HEK293 (cell line): ENCODE data around the gene CDCA4.

Experiments used
- CTCF ChIA-PET: fragments of 350-600 bp; formaldehyde crosslinking; extraction: SDS; loops from one replicate; lab custom pipeline; 2021; ENCODE audit warnings: antibody characterized with exemption; lab: Yijun Ruan, JAX
- POLR2A ChIA-PET: fragments of 300-600 bp; formaldehyde crosslinking; extraction: SDS; loops from one replicate; lab custom pipeline; 2020; ENCODE audit warnings: antibody characterized with exemption, inconsistent platforms; lab: Yijun Ruan, JAX
- H3K27ac ChIP-seq: fragments of 200-500 bp; sonication (Bioruptor generic); 2 replicates; pipeline ENCODE4 v1.5.1; 2014; ENCODE audit warnings: low read depth, low read length, control low read depth, inconsistent platforms; ENCODE audit errors: extremely low read depth
- H3K36me3 ChIP-seq, 2 experiments: fragments of 200-500 bp in 1 of 2; sonication (Bioruptor generic) in 1 of 2; 1 replicate in 1 of 2; 2 replicates in 1 of 2; pipeline ENCODE4 v1.5.1; 2014 to 2017; ENCODE audit warnings: inconsistent platforms in 2 of 2, low read length in 2 of 2; ENCODE audit not compliant: control insufficient read depth in 2 of 2, insufficient read depth in 1 of 2
- H3K4me1 ChIP-seq: fragments of 200-500 bp; sonication (Bioruptor generic); 2 replicates; pipeline ENCODE4 v1.5.1; 2014; ENCODE audit warnings: mild to moderate bottlenecking, low read length, inconsistent platforms; ENCODE audit not compliant: control insufficient read depth, insufficient read depth
- H3K4me3 ChIP-seq: 2 replicates; pipeline ENCODE4 v1.5.1; 2011; ENCODE audit warnings: low read depth, mild to moderate bottlenecking, control low read depth, low read length, moderate library complexity
- H3K9me3 ChIP-seq: fragments of 200-500 bp; sonication (Bioruptor generic); 2 replicates; pipeline ENCODE4 v1.5.1; 2014; ENCODE audit warnings: low read depth, low read length, inconsistent platforms; ENCODE audit not compliant: control insufficient read depth, insufficient read depth
- GLIS1 ChIP-seq: fragments of 450-650 bp; formaldehyde crosslinking; IDR thresholded peaks from 2 replicates; pipeline ENCODE4 v1.5.1; 2016; ENCODE audit warnings: missing biosample characterization, missing genetic modification characterization
- GLIS2 ChIP-seq: fragments of 450-650 bp; formaldehyde crosslinking; IDR thresholded peaks from 2 replicates; pipeline ENCODE4 v1.5.1; 2016; ENCODE audit warnings: missing biosample characterization, missing genetic modification characterization
- MZF1 ChIP-seq: fragments of 450-650 bp; formaldehyde crosslinking; IDR thresholded peaks from 2 replicates; pipeline ENCODE4 v1.5.1; 2017; ENCODE audit warnings: missing biosample characterization, missing genetic modification characterization, borderline replicate concordance
- PRDM2 ChIP-seq: fragments of 450-650 bp; formaldehyde crosslinking; IDR thresholded peaks from 2 replicates; pipeline ENCODE4 v1.5.1; 2016; ENCODE audit warnings: missing biosample characterization, missing genetic modification characterization, borderline replicate concordance
- TRIM28 ChIP-seq: IDR thresholded peaks from 2 replicates; pipeline ENCODE4 v1.6.1; 2011; ENCODE audit warnings: low read length, control low read depth, borderline replicate concordance
- YY2 ChIP-seq: fragments of 450-650 bp; formaldehyde crosslinking; IDR thresholded peaks from 2 replicates; pipeline ENCODE4 v1.5.1; 2016; ENCODE audit warnings: missing biosample characterization, missing genetic modification characterization
- ZBTB1 ChIP-seq: fragments of 450-650 bp; formaldehyde crosslinking; IDR thresholded peaks from 2 replicates; pipeline ENCODE4 v1.5.1; 2016; ENCODE audit warnings: missing biosample characterization, missing genetic modification characterization
- ZNF132 ChIP-seq: fragments of 450-650 bp; formaldehyde crosslinking; IDR thresholded peaks from 2 replicates; pipeline ENCODE4 v1.5.1; 2017; ENCODE audit warnings: missing biosample characterization, missing genetic modification characterization, borderline replicate concordance
- ZNF362 ChIP-seq: fragments of 450-650 bp; formaldehyde crosslinking; IDR thresholded peaks from 2 replicates; pipeline ENCODE4 v1.5.1; 2016; ENCODE audit warnings: missing biosample characterization, missing genetic modification characterization
- ZNF747 ChIP-seq: fragments of 450-650 bp; formaldehyde crosslinking; IDR thresholded peaks from 2 replicates; pipeline ENCODE4 v1.5.1; 2016; ENCODE audit warnings: missing biosample characterization, missing genetic modification characterization
- ZNF768 ChIP-seq: fragments of 450-650 bp; formaldehyde crosslinking; IDR thresholded peaks from 2 replicates; pipeline ENCODE4 v1.5.1; 2018; ENCODE audit warnings: missing biosample characterization, mild to moderate bottlenecking, missing genetic modification characterization
- ZNF843 ChIP-seq: fragments of 450-650 bp; formaldehyde crosslinking; IDR thresholded peaks from 2 replicates; pipeline ENCODE4 v1.5.1; 2016; ENCODE audit warnings: missing biosample characterization, missing genetic modification characterization

The CDCA4 gene

GRCh38 chr14:104989951-104990303 lies 31.0 kb downstream of the CDCA4 start:
- H3K27ac ChIP-seq: no peak overlapping the region
- no peak for TF ChIP-seq ZNF768 (tag by site-specific recombination)
- TF ChIP-seq, all 188 proteins: peak for 0

GRCh38 chr14:104989236-104989950 lies 31.5 kb downstream of the CDCA4 start:
- no peaks in the 10 kb centered on the region for H3K9me3 ChIP-seq
- H3K36me3 ChIP-seq: peaks cover 5 to 35% of the 10 kb centered on the region in 2 experiments; a peak in 2 of 3 replicates
- TF ChIP-seq PRDM2 (tag by site-specific recombination): no peak
- no peak for TF ChIP-seq GLIS2 (tag by site-specific recombination)
- TF ChIP-seq TRIM28: no peak
- TF ChIP-seq ZNF362: no peak
- ChIA-PET POLR2A (no interaction called here), CTCF (interaction anchor here (1.3 kb wide), 1 partner anchor 56 kb away, joined by 3 read pairs; no protein-coding TSS in a partner anchor)
- H3K4me3 ChIP-seq: no peak overlapping the region
- no peaks in the 10 kb centered on the region for H3K4me1 ChIP-seq
- H3K27ac ChIP-seq: no peak overlapping the region

More at GRCh38 chr14:104989951-104990303, 31.0 kb downstream of the CDCA4 start:
- CTCF ChIA-PET: interaction anchor here (1.3 kb wide), 1 partner anchor 55 kb away, joined by 3 read pairs; no protein-coding TSS in a partner anchor
- POLR2A ChIA-PET: no interaction called here
- no peaks in the 10 kb centered on the region for H3K4me1 ChIP-seq
- H3K4me3 ChIP-seq: no peak overlapping the region
- no peaks in the 10 kb centered on the region for H3K9me3 ChIP-seq
- H3K36me3 ChIP-seq: peaks cover 5 to 38% of the 10 kb centered on the region in 2 experiments; a peak in 2 of 3 replicates

- Histone ChIP-seq H3K27ac (no peak overlapping the region), H3K4me3 (peak overlapping the region; percentile 76), H3K4me1 (no peaks in the 10 kb centered on the region), H3K9me3 (no peaks in the 10 kb centered on the region), H3K36me3 (peaks cover 0 to 10% of the 10 kb centered on the region in 2 experiments; a peak in 2 of 3 replicates)
- no peak for TF ChIP-seq ZBTB1
- TF ChIP-seq YY2: no peak
- TF ChIP-seq ZNF132 (tag by site-specific recombination): no peak
- TF ChIP-seq ZNF843 (tag by site-specific recombination): no peak
- TF ChIP-seq MZF1: no peak
- TF ChIP-seq ZNF747 (tag by site-specific recombination): no peak
- TF ChIP-seq GLIS1: no peak
- CTCF ChIA-PET: interaction anchor here (1.1 kb wide), 1 partner anchor 25 kb away, joined by 3 read pairs; no protein-coding TSS in a partner anchor
- POLR2A ChIA-PET: interaction anchor here (1.1 kb wide), 1 partner anchor 13 kb away, joined by 3 read pairs; no protein-coding TSS in a partner anchor
These were observed 34.3 kb downstream of the CDCA4 start for GRCh38 chr14:104986487-104987164.
